ENCODE data around the gene DHRS3.
A peak's percentile ranks its signal among the peaks of the same experiment; 100 is the strongest.
"Not testable (repeated sequence)": the region's sequence is repeated elsewhere in the genome, so short reads cannot be mapped to it uniquely, and the experiment has no call there.

The DHRS3 gene

DNA sequence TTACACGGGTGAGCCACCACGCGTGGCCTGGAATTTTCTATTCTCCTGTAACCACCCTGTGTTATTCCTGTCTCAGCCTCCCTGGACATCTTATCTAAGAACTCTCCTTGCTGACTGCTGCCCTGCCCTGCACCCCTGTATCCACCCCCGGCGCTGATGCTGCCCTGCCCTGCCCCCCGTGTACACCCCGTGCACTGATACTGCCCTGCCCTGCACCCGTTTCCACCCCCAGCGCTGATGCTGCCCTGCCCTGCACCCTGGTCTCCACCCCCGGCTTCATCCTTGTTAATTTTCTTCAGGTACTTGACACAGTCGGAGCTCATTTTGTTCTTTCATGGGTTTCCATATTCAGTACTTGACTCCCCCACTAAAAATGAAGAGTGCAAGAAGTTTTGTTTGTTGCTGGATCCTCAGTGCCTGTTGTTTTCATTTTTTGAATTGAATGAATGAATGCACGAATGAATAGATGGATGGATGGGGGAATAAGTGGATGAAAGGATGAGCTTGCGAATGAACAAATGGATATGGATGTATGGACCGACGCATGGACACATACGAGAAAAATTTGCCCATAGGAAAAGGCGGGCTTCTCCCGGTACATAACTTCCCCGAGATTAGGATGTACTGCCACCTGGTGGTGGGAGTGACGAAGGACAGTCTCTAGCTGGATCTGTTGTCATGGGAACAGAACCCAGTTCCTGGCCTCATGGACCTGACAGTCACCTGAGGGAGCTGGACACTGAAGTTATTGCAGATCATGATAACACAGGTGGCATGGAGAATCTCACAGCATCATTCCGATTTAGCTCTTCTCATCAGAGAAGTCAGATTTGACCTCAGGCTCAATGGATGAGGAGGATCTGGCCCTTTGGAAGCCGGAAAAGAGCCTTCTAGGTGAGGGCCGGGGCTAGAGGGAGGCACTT is 40.8 kb upstream of the DHRS3 start:
- Histone ChIP-seq H3K27me3 (no peaks in the 10 kb centered on the region), H3K4me1 (ENCODE audit: control insufficient read depth in 1 of 2, insufficient read depth in 1 of 2, low read depth in 1 of 2, low read length in 1 of 2) (peaks cover 10 to 16% of the 10 kb centered on the region in 2 experiments), H3K9me3 (no peaks in the 10 kb centered on the region), H3K27ac (no peak overlapping the region), H3K36me3 (no peaks in the 10 kb centered on the region), H3K4me3 (ENCODE audit: low read depth in 1 of 2, low read length in 1 of 2) (no peak overlapping the region)
- TF ChIP-seq, protein P1, sequence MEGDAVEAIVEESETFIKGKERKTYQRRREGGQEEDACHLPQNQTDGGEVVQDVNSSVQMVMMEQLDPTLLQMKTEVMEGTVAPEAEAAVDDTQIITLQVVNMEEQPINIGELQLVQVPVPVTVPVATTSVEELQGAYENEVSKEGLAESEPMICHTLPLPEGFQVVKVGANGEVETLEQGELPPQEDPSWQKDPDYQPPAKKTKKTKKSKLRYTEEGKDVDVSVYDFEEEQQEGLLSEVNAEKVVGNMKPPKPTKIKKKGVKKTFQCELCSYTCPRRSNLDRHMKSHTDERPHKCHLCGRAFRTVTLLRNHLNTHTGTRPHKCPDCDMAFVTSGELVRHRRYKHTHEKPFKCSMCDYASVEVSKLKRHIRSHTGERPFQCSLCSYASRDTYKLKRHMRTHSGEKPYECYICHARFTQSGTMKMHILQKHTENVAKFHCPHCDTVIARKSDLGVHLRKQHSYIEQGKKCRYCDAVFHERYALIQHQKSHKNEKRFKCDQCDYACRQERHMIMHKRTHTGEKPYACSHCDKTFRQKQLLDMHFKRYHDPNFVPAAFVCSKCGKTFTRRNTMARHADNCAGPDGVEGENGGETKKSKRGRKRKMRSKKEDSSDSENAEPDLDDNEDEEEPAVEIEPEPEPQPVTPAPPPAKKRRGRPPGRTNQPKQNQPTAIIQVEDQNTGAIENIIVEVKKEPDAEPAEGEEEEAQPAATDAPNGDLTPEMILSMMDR (IDR thresholded peaks at IDR 0.05), result peak; percentile 90

DNA sequence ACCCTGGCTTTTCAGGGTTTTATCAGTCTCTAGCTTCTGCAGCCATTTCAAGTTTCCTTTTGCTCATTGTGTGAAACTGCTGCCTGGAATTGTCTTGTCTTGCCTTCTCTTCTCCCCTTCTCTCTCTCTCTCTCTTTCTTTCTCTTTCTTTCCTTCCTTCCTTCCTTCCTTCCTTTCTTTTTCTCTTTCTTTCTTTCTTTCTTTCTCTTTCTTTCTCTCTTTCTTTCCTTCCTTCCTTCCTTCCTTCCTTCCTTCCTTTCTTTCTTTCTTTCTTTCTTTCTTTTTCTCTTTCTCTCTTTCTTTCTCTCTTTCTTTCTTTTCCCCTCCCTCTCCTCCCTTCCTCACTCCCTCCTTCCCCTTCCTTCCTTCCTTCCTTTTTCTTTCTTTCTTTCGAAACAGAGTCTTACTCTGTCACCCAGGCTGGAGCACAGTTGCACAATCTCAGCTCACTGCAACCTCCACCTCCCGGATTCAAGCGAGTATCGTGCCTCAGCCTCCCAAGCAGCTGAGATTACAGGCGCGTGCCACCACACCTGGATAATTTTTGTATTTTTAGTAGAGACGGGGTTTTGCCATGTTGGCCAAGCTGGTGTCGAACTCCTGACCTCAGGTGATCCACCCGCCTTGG is 40.0 kb upstream of the DHRS3 start:
- not testable (repeated sequence) for H3K4me3 ChIP-seq (ENCODE audit: low read depth in 1 of 2, low read length in 1 of 2); H3K9me3 ChIP-seq; H3K36me3 ChIP-seq; H3K27me3 ChIP-seq
- peak overlapping the region; percentile 31 for H3K27ac ChIP-seq
- H3K4me1 ChIP-seq (ENCODE audit: control insufficient read depth in 1 of 2, insufficient read depth in 1 of 2, low read depth in 1 of 2, low read length in 1 of 2), result peaks cover 10 to 16% of the 10 kb centered on the region in 2 experiments

DNA sequence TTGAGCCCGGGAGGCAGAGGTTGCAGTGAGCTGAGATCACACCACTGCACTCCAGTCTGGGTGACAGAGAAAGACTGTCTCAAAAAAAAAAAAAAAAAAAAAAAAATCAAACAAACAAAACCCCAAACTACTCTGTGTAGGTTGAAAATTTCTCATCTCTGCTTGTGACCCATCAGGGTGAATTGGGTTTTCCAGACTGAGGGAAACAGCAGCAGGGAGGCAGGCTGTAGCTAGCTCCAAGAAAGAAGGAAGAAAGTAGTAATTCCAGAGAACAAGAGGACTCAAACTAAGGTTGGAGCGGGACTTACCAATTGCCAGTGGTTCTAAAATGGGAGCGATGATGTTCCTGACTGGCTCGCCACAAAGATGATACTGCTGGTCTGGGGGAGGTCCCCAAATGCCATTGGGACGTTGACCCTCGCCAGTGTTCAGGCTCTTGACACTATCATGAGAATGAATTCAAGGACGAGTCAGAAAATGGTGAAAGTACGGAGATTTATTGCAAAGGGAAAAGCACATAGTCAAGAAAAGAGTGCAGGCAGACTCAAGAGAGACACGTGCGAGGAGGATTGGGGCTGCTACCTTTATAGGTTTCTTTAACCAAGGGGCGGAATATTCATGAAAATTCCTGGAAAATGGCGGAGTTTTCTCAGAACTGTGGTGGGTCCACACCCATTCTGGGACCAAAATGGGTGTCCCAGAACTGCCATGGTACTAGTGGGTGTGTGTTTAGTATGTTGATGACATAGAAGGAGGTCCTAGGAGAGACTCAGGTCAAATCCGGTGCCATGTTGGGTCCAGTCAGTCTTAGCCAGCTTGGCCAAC is 39.3 kb upstream of the DHRS3 start:
- Histone ChIP-seq H3K4me3 (ENCODE audit: low read depth in 1 of 2, low read length in 1 of 2) (no peak overlapping the region), H3K36me3 (no peaks in the 10 kb centered on the region), H3K4me1 (ENCODE audit: control insufficient read depth in 1 of 2, insufficient read depth in 1 of 2, low read depth in 1 of 2, low read length in 1 of 2) (peaks cover 10 to 16% of the 10 kb centered on the region in 2 experiments), H3K9me3 (no peaks in the 10 kb centered on the region), H3K27ac (no peak overlapping the region), H3K27me3 (no peaks in the 10 kb centered on the region)
- TF ChIP-seq, protein P1 (IDR thresholded peaks at IDR 0.05), result no peak

DNA sequence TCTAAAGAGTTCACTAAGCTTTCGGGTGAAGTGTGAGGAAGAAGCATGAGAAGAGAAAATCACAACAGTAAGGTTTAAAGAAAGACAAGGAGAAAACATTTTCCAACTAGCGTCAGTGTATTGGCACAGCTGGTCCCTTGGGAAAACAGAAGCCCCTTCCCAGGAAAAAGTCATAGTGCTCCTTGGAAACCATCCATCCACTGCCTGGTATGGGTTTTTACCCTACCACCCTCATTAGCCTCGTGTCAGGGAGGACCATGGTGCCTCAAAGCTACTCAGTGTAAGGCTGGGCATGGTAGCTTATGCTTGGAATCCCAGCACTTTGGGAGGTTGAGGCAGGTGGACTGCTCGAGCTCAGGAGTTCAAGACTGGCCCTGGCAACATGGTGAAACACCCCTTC is 38.6 kb upstream of the DHRS3 start:
- Histone ChIP-seq H3K27me3 (no peaks in the 10 kb centered on the region), H3K36me3 (no peaks in the 10 kb centered on the region)
- TF ChIP-seq, protein P1 (IDR thresholded peaks at IDR 0.05), result no peak

DNA sequence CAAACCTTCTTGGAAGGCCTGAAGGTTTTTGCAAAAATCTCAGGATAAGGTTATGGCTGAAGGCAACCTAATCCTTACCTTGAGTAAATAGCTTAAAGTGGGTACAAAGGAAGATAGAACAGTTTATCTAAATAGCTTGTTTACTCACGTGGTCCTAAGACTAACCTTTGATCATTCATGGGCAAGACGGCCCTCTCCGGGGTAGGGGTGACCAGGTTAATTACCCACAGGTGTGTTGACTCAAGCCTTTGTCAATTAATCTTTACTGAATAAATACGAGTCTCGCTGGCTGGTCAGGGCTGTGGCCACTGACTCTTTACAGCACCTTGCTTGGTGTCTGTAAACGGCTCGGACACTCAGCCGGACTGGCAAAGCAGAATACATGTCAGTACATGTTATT is 36.6 kb upstream of the DHRS3 start:
- Histone ChIP-seq H3K9me3 (no peaks in the 10 kb centered on the region), H3K36me3 (no peaks in the 10 kb centered on the region), H3K27ac (no peak overlapping the region), H3K4me3 (ENCODE audit: low read depth in 1 of 2, low read length in 1 of 2) (no peak overlapping the region), H3K4me1 (ENCODE audit: control insufficient read depth in 1 of 2, insufficient read depth in 1 of 2, low read depth in 1 of 2, low read length in 1 of 2) (peaks cover 10 to 16% of the 10 kb centered on the region in 2 experiments), H3K27me3 (peaks cover 4% of the 10 kb centered on the region)
- TF ChIP-seq, protein P1 (IDR thresholded peaks at IDR 0.05), result no peak

More for the DNA sequence above, 38.6 kb upstream of the DHRS3 start:
- H3K4me3 ChIP-seq (ENCODE audit: low read depth in 1 of 2, low read length in 1 of 2), result no peak overlapping the region
- no peak overlapping the region for H3K27ac ChIP-seq
- H3K9me3 ChIP-seq, result no peaks in the 10 kb centered on the region
- H3K4me1 ChIP-seq (ENCODE audit: control insufficient read depth in 1 of 2, insufficient read depth in 1 of 2, low read depth in 1 of 2, low read length in 1 of 2), result peaks cover 10 to 16% of the 10 kb centered on the region in 2 experiments

Data from neutrophil (primary cell).